Activated naive CD8-positive, alpha-beta T cell treated with anti-CD3 and anti-CD28 coated beads, Interleukin-2, amount 10 ng/mL, durations not matched to agents 7 days and 5 days (primary cell): ENCODE measurements around the gene GABRG1. TPM values are rescaled to one million over a fixed set of nuclear protein-coding genes. Genes with fewer than 3 reads are reported as not detected.

Experiments
- ATAC-seq: fragments of 150-1000 bp; cut with Tn5 transposase; one replicate; pipeline ENCODE4 v1.10.0; 2021; ENCODE audit warnings: low read depth, moderate library complexity
- POLR2A ChIA-PET: fragments of 350-600 bp; sonication (Branson Sonifier 250); formaldehyde crosslinking; loops from one replicate; lab custom pipeline; 2021; ENCODE audit warnings: antibody characterized with exemption; lab: Charles Lee
- DNase-seq: peaks from one replicate; pipeline ENCODE4 v3.0.0; 2021
- H3K27ac Mint-ChIP-seq: one replicate; pipeline ENCODE4 v1.8.0; 2022; ENCODE audit warnings: mild to moderate bottlenecking, mixed read lengths
- H3K27me3 Mint-ChIP-seq: one replicate; pipeline ENCODE4 v1.8.0; 2022; ENCODE audit warnings: mild to moderate bottlenecking, moderate library complexity, mixed read lengths
- H3K36me3 Mint-ChIP-seq: one replicate; pipeline ENCODE4 v1.8.0; 2021; ENCODE audit warnings: mild to moderate bottlenecking, mixed read lengths
- H3K4me1 Mint-ChIP-seq: one replicate; pipeline ENCODE4 v1.8.0; 2021; ENCODE audit warnings: mixed read lengths
- H3K4me3 Mint-ChIP-seq: one replicate; pipeline ENCODE4 v1.8.0; 2022; ENCODE audit warnings: mild to moderate bottlenecking, moderate library complexity, mixed read lengths
- H3K9me3 Mint-ChIP-seq: one replicate; pipeline ENCODE4 v1.8.0; 2021; ENCODE audit warnings: mixed read lengths
- total RNA-seq, 2 experiments: library from RNA; stranded (reverse); gene quantifications; one replicate each; pipeline ENCODE4 v1.2.3, GENCODE V29; 2021

The GABRG1 gene
- total RNA-seq, result not detected

DNA sequence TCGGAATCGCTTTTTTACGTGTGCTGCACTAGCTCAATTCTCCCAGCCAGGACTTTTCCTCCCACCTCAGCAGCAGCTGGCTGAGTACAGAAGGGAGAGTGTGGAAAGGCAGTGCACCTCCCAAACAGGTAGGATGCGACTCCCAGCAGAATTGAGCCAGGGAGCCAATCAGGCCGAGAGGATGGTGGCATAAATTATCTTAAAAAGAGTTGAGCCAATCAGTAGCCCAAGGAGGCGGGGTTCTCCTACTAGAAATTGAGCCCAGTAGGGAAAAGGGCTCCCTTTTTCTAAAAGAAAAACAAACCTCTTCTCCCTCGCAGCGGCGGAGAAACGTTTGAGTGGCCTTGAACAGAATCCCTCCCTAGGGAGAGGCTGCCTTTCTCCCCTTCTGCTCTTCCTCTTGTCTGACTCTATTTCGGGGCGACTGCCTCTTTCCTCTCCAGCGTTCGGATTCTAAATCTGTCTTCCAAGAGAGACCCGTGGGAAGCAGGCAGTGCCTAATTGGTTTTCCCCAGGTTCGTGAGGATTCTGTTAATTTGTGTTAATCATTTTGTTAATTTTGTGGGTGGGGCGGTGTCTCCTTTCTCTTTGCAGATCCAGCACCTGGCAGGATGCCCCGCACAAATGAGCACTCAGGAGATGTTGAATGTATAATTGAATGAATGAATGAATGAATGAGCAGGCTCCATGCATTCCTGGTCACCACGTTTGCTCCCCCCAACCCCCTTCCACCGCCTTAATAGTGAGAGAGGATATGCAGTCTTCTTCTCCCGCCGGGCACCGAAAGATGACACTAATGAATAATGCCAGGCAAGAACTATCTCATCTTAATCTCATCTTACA, at the start of gene GABRG1:
GABRG1 (minus strand) TSS at position 142 of the 843 bp plus-strand sequence; CDS start at position 1, 141 bp downstream.
- no peaks in the 10 kb centered on the region for H3K27me3 Mint-ChIP-seq
- peaks cover 1% of the 10 kb centered on the region for H3K9me3 Mint-ChIP-seq
- DNase-seq, result no peak
- POLR2A ChIA-PET, result no interaction called here
- no peak within 1 kb of the TSS for H3K4me3 Mint-ChIP-seq
- no peaks in the 10 kb centered on the region for H3K4me1 Mint-ChIP-seq
- no peak within 1 kb of the TSS for H3K27ac Mint-ChIP-seq
- ATAC-seq, result no peak
- no peaks in the 10 kb centered on the region for H3K36me3 Mint-ChIP-seq

DNA sequence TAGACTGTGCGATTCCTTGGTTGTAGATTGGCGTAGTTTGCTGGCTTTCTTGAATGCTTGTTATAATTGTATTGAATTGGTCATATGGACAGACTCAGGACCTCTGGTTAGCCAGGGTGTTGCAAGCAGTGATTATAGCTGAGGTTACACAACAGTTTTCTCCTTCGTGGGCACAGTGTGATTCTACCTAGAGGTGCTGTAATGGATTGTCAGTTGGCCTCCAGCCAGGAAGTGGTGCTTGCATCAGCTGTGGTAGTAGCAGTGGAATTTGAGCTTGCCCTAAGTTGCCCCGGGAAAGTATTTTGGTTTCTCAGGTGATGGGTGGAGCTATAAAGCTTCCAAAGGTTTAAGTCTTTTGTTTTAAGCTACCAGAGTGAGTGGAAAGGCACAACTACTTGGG, 23.1 kb upstream of the GABRG1 start:
- H3K4me1 Mint-ChIP-seq, result no peaks in the 10 kb centered on the region
- DNase-seq (no peak), ATAC-seq (no peak)
- no peak overlapping the region for H3K27ac Mint-ChIP-seq
- H3K4me3 Mint-ChIP-seq, result no peak overlapping the region
- POLR2A ChIA-PET, result no interaction called here
- H3K36me3 Mint-ChIP-seq, result no peaks in the 10 kb centered on the region
- no peaks in the 10 kb centered on the region for H3K27me3 Mint-ChIP-seq
- H3K9me3 Mint-ChIP-seq, result peaks cover 3% of the 10 kb centered on the region

DNA sequence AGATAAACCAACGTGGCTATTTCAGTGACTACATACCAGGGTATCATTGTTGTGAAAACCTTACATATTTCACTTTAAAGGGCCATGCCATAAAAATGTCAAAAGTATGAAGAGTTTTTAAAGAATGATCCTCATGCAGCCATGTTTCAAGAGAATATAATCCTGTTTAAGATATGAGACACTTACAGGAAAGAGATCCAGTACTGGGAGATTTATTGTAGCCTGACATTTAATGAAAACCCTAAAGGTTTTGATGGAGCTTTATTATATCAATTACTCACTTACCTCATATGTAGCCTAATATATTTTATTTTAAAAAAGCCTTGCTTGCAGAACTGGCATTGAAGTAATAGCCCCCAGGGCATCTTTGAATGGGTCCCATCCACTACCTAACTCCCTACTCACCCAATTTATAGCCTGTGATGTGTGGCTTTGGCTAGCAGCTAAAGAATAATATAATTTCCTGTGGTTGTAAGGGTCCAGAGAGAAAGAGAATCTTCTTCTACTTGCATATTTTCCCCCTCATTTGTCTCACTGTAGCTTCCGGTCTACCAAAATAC, 7.7 kb upstream of the GABRG1 start:
- Mint-ChIP-seq H3K27ac (no peak overlapping the region), H3K9me3 (no peaks in the 10 kb centered on the region), H3K27me3 (no peaks in the 10 kb centered on the region), H3K36me3 (no peaks in the 10 kb centered on the region), H3K4me3 (no peak overlapping the region), H3K4me1 (no peaks in the 10 kb centered on the region)
- POLR2A ChIA-PET, result no interaction called here
- DNase-seq (no peak), ATAC-seq (no peak)

DNA sequence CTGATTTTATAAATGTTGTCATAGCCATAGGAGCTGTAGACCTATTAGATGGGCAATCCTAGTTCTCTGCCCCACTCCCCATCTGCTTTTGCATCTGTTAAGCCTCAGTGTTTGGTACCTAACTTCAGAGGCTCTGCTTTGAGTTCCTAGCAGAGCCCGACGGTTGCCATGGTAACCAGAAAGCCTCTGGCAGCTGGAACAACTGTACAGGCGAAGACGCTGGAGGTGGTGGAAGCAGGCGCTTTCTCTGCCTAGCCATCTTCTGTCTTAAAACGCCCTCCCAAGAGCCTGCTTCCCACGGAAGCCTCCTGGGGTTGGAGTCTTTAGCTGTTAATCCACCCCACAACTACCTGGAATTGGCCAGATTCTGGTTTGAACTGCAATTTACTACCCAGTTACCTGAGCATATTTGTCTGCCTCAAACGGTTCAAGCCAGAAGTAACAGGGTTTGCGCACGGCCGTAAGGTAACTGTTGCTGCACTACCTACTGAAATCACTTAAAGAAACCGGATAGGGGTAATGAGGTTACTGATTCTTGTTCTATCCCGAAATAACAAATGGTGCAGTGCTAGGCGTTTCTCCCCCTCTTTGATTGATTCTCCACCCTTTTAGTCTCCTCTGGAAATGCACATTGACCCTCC, 1.0 kb upstream of the GABRG1 start:
- H3K9me3 Mint-ChIP-seq, result peaks cover 1% of the 10 kb centered on the region
- DNase-seq (no peak), ATAC-seq (no peak)
- no peaks in the 10 kb centered on the region for H3K4me1 Mint-ChIP-seq
- POLR2A ChIA-PET, result no interaction called here
- no peaks in the 10 kb centered on the region for H3K27me3 Mint-ChIP-seq
- H3K36me3 Mint-ChIP-seq, result no peaks in the 10 kb centered on the region
- no peak overlapping the region for H3K4me3 Mint-ChIP-seq
- H3K27ac Mint-ChIP-seq, result no peak overlapping the region

DNA sequence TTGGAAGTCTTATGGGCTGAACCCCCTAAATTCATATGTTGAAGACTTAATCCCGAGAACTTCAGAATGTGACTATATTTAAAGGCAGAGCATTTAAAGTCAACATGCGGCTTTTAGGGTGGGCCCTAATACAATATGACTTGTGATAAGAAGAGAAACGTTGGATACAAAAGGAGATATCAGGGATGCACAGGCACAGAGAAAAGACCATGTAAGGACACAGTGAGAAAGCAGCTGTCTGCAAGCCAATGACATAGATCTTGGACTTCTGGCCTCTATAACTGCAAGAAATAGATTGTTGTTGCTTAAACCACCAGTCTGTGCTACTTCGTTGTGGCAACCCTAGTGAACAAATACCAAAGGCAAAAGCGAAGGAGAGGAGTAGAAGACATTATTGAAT, 42.2 kb downstream of the GABRG1 start:
- no peaks in the 10 kb centered on the region for H3K27me3 Mint-ChIP-seq
- no peak overlapping the region for H3K4me3 Mint-ChIP-seq
- POLR2A ChIA-PET, result no interaction called here
- H3K9me3 Mint-ChIP-seq, result peaks cover 1% of the 10 kb centered on the region
- no peak overlapping the region for H3K27ac Mint-ChIP-seq
- no peak for DNase-seq
- no peak for ATAC-seq
- no peaks in the 10 kb centered on the region for H3K36me3 Mint-ChIP-seq
- H3K4me1 Mint-ChIP-seq, result no peaks in the 10 kb centered on the region

DNA sequence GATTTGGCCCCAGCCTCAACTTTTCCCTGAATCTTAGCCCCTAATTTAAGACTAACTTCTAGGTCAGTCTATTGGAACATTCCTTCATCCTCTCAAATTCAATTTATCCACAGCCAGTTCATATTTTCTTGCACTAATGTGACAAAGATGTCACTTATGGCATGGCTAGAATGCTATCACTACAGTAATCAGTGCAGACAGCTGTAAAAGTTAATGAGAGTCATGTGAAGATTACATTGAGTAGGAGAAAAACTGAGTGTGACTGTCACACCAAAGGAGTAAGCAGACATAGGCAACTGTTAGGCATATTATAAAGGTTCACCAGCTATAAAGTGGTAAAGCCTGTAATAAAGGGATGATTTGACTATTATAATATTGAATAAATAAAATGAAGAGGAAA, 42.6 kb downstream of the GABRG1 start:
- no peak overlapping the region for H3K27ac Mint-ChIP-seq
- H3K36me3 Mint-ChIP-seq, result no peaks in the 10 kb centered on the region
- peaks cover 1% of the 10 kb centered on the region for H3K9me3 Mint-ChIP-seq
- ATAC-seq (no peak), DNase-seq (no peak)
- H3K4me3 Mint-ChIP-seq, result no peak overlapping the region
- no peaks in the 10 kb centered on the region for H3K4me1 Mint-ChIP-seq
- POLR2A ChIA-PET, result no interaction called here
- no peaks in the 10 kb centered on the region for H3K27me3 Mint-ChIP-seq

DNA sequence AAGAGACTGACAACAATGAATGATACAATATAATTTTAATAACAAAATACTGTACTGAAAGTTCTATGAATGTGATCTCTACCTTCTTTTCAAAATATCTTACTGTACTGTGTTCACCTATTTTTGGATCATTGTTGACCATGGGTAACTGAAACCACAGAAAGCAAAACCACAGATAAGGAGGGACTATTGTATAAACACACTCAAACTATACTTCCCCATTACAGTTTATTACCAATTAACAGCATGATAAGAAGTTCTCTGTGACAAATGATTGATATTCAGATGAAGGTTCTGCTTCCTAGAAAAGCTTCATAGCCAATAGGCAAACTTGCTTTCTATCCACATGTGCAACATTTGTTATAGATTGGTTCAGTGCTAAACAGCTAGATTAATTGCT, 50.1 kb downstream of the GABRG1 start:
- DNase-seq (no peak), ATAC-seq (no peak)
- Mint-ChIP-seq H3K27ac (no peak overlapping the region), H3K36me3 (no peaks in the 10 kb centered on the region), H3K27me3 (no peaks in the 10 kb centered on the region), H3K4me1 (no peaks in the 10 kb centered on the region), H3K9me3 (no peaks in the 10 kb centered on the region), H3K4me3 (no peak overlapping the region)
- POLR2A ChIA-PET, result no interaction called here

DNA sequence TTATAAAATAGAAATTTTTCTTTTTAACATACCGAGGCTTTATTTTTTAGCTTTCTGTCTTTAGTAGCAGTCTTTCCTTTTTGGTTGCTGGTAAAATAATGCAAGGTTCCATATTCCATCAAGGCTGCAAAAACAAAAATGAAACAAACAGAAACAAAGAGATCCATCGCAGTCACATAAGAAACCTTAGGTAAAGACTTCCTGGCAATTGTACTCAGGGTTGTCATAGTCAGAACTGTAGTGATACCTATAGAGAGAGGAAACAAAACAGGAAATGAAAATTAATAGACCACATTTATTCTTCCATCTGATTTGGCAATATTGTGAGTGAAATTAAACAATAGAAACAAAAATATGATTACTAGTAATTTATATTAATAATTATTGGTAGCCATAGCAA, 72.5 kb downstream of the GABRG1 start:
- H3K9me3 Mint-ChIP-seq, result no peaks in the 10 kb centered on the region
- no peaks in the 10 kb centered on the region for H3K27me3 Mint-ChIP-seq
- ATAC-seq, result no peak
- H3K27ac Mint-ChIP-seq, result no peak overlapping the region
- H3K36me3 Mint-ChIP-seq, result no peaks in the 10 kb centered on the region
- no peak overlapping the region for H3K4me3 Mint-ChIP-seq
- DNase-seq, result no peak
- H3K4me1 Mint-ChIP-seq, result no peaks in the 10 kb centered on the region
- POLR2A ChIA-PET, result no interaction called here

DNA sequence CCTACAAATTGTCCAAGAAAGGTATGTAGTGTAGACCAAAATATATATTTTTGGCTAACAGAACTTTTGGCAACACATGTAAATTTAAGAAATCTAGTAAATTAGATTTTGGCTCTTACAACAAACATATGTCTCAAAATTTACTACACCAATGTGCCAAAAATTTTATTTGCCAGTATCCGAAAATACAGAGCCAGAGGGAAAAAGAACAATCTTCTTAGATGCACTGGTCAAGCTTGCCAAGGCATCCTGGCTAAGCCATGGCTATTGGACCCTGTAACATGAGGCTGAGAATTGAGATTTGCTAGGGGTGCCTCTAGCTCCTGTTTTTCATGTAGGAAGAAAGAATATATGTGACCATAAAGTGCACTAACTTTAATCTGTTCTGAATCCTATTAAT, 91.8 kb downstream of the GABRG1 start:
- POLR2A ChIA-PET, result no interaction called here
- no peaks in the 10 kb centered on the region for H3K4me1 Mint-ChIP-seq
- peaks cover 4% of the 10 kb centered on the region for H3K9me3 Mint-ChIP-seq
- ATAC-seq, result no peak
- no peak overlapping the region for H3K27ac Mint-ChIP-seq
- H3K36me3 Mint-ChIP-seq, result no peaks in the 10 kb centered on the region
- no peaks in the 10 kb centered on the region for H3K27me3 Mint-ChIP-seq
- no peak overlapping the region for H3K4me3 Mint-ChIP-seq
- no peak for DNase-seq

DNA sequence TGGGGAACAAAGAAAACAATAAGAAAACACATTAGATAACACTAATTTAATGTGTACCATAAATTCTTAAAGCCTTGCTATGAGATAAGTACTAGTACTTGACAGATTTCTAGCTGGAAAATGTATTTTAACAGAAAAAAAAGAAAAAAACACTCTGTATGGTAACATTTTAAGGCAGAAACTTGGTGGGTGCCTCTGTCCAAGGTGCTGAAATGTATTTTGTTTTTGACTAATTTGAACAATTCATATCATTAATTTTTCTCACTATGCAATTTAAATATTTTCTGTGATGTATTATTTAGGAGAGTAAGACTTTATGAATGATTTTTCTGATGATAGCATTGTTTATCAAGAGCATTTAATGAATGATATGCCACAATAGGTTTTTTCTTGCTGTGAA, 107.5 kb downstream of the GABRG1 start:
- no peaks in the 10 kb centered on the region for H3K4me1 Mint-ChIP-seq
- POLR2A ChIA-PET, result no interaction called here
- H3K9me3 Mint-ChIP-seq, result peaks cover 1% of the 10 kb centered on the region
- no peak overlapping the region for H3K27ac Mint-ChIP-seq
- no peak overlapping the region for H3K4me3 Mint-ChIP-seq
- H3K27me3 Mint-ChIP-seq, result no peaks in the 10 kb centered on the region
- H3K36me3 Mint-ChIP-seq, result no peaks in the 10 kb centered on the region
- DNase-seq (no peak), ATAC-seq (no peak)

DNA sequence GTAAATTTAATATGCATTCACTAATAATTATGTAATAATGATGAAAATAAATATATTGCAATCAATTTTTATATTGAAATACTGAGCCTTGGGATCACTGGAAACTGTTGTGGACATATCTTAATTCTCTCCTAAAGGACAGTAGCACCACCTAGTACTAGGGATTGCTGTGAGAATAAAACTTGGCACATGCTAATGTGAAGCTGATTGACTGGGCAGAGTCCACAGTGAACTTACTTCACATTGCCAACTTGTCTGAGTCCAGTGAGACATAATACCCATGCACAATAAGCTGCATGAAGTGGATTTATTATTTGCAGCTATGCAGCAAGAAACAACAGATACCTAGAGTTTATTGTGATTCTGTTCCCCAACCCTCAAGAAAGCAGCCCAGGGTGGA, 131.1 kb downstream of the GABRG1 start:
- H3K4me3 Mint-ChIP-seq, result no peak overlapping the region
- DNase-seq (no peak), ATAC-seq (no peak)
- no peaks in the 10 kb centered on the region for H3K4me1 Mint-ChIP-seq
- no peak overlapping the region for H3K27ac Mint-ChIP-seq
- peaks cover 9% of the 10 kb centered on the region for H3K9me3 Mint-ChIP-seq
- POLR2A ChIA-PET, result no interaction called here
- no peaks in the 10 kb centered on the region for H3K27me3 Mint-ChIP-seq
- H3K36me3 Mint-ChIP-seq, result no peaks in the 10 kb centered on the region

DNA sequence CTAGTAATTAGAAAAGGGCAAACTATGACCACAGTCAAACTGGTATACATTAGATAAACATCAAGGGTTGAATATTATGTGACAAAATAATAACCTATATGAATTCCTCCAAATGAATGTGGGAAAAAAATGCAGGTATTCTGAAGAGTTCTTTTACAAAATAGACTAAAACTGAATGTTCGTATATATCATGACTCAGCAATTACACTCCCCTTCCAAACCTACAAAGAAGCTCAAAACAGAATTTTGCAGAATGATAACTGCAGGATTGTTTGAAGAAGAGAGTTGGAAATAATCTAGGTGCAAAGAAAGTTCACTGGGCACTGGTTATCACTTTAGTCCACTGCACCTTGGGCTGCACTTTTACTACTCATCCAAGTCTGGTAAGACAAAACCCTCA, 134.1 kb downstream of the GABRG1 start:
- POLR2A ChIA-PET, result no interaction called here
- Mint-ChIP-seq H3K27me3 (no peaks in the 10 kb centered on the region), H3K27ac (no peak overlapping the region), H3K4me1 (no peaks in the 10 kb centered on the region), H3K36me3 (no peaks in the 10 kb centered on the region), H3K9me3 (peaks cover 6% of the 10 kb centered on the region), H3K4me3 (no peak overlapping the region)
- ATAC-seq, result no peak
- no peak for DNase-seq

DNA sequence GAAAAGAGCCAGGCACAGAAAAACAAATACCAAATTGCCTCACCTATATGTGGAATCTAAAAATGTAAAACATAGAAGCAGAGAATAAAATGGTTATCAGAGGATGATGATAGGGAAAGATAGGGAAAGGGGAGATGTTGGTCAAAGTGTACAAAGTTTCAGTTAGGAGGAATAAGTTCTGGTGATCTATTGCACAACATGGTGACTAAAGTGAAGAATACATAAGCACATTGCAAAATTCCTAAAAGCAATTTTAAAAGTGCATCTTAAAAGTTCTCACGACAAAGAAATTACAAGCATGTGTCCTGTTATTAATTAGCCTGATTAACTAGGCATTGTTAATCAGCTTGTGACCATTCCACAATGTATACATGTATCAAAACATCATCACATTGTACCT, 136.0 kb downstream of the GABRG1 start:
- no peaks in the 10 kb centered on the region for H3K27me3 Mint-ChIP-seq
- H3K27ac Mint-ChIP-seq, result no peak overlapping the region
- no peak for DNase-seq
- no peak overlapping the region for H3K4me3 Mint-ChIP-seq
- POLR2A ChIA-PET, result no interaction called here
- no peaks in the 10 kb centered on the region for H3K36me3 Mint-ChIP-seq
- ATAC-seq, result no peak
- H3K9me3 Mint-ChIP-seq, result peaks cover 6% of the 10 kb centered on the region
- no peaks in the 10 kb centered on the region for H3K4me1 Mint-ChIP-seq
